ENCODE results near the gene FAM72B. TPM values are rescaled to one million over a fixed set of nuclear protein-coding genes. Genes with fewer than 3 reads are reported as not detected.
"Not testable (repeated sequence)": the region's sequence is repeated elsewhere in the genome, so short reads cannot be mapped to it uniquely, and the experiment has no call there.

The FAM72B gene
- total and polyA plus RNA-seq, 10 of the 15 experiments (the other 5 are each of a cell fraction or from before 2014, with no cell fraction given), result 7.3 to 37.8 (median 17.5) TPM

DNA sequence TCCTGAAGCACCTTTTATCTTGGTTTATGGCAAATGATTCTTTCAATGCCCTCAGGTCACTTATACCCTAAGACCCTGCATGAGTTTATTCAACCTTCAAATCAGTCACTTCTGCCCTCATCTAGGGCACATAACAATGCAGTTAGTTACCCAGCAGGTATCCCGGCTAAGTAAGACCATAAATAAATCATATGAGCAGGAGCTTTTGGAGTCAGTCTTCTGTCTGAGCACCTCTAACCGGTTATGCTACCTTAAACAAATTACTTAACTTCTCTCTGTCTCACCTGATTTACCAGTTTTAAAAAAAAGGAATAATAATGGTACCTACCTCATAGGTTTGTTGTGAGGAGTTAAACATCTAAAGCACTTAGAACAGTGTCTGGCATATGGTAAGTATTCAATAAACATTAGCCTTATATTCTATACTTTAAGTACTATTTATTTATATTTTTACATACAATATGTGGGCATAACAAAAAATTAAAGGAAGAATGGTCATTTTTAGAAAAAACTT is 16.9 kb downstream of the FAM72B start:
- H3K4me1 ChIP-seq (ENCODE audit: control insufficient read depth, insufficient read depth, low read length); BruUV-seq (replicated peaks); H3K9me3 ChIP-seq (replicated peaks; ENCODE audit: control insufficient read depth, insufficient read depth, low read length); intact Hi-C loops (cut with micrococcal nuclease; ENCODE audit: unreplicated experiment); POLR2A ChIA-PET; H3K4me3 ChIP-seq; in situ Hi-C loops (cut with MboI); CTCF ChIA-PET; H2AFZ ChIP-seq (ENCODE audit: control insufficient read depth, low read depth, low read length); H4K20me1 ChIP-seq (ENCODE audit: control insufficient read depth, insufficient read depth); RAD21 ChIA-PET (ENCODE audit: unreplicated experiment); ATAC-seq; H3K27ac ChIP-seq (ENCODE audit: control insufficient read depth, insufficient read depth); H3K4me2 ChIP-seq (ENCODE audit: control insufficient read depth, insufficient read depth); SMC1A ChIA-PET (ENCODE audit: uncharacterized antibody, unreplicated experiment); H3K36me3 ChIP-seq (ENCODE audit: control insufficient read depth in 2 of 2, insufficient read depth in 2 of 2, low read length in 1 of 2); H3K9ac ChIP-seq (ENCODE audit: control insufficient read depth, insufficient read depth, low read length); DNase-seq (ENCODE audit: low read depth, low spot score); H3K27me3 ChIP-seq (replicated peaks in 1 of 2; ENCODE audit: control insufficient read depth in 2 of 2, insufficient read depth in 2 of 2, low read length in 1 of 2); FAIRE-seq; H3K79me2 ChIP-seq (ENCODE audit: control insufficient read depth, insufficient read depth, low read length): not testable (repeated sequence)
- WGBS (ENCODE audit: insufficient coverage, insufficient replicate concordance, low lambda C conversion rate, missing lambda C conversion rate), result 100% methylated on average over 2 of the region's 2 CpGs

DNA sequence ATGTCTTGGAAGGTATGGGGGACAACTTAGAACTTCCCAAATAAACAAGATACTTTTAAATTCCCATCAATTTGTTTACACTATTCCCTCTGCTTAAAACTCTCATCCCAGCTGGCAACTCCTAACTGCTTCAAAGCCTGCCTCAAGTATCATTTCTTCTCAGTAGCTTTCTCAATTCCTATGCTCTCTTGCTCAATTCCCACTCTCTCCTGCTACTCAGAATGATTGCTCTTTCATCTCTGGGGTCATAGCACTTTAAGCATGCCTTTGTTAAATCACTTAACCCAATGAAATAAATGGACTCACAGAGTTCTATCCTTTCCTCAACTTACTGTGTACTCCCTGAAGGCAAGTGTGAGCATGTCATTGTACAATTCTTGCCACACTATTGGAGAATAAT is 18.8 kb downstream of the FAM72B start:
- intact Hi-C loops (cut with micrococcal nuclease; ENCODE audit: unreplicated experiment); H4K20me1 ChIP-seq (ENCODE audit: control insufficient read depth, insufficient read depth); H3K4me1 ChIP-seq (ENCODE audit: control insufficient read depth, insufficient read depth, low read length); BruUV-seq (replicated peaks); FAIRE-seq; DNase-seq (ENCODE audit: low read depth, low spot score); POLR2A ChIA-PET; ATAC-seq; H3K4me3 ChIP-seq; H3K4me2 ChIP-seq (ENCODE audit: control insufficient read depth, insufficient read depth); H3K79me2 ChIP-seq (ENCODE audit: control insufficient read depth, insufficient read depth, low read length); H3K36me3 ChIP-seq (ENCODE audit: control insufficient read depth in 2 of 2, insufficient read depth in 2 of 2, low read length in 1 of 2); in situ Hi-C loops (cut with MboI); H3K9me3 ChIP-seq (replicated peaks; ENCODE audit: control insufficient read depth, insufficient read depth, low read length); CTCF ChIA-PET; H3K9ac ChIP-seq (ENCODE audit: control insufficient read depth, insufficient read depth, low read length); SMC1A ChIA-PET (ENCODE audit: uncharacterized antibody, unreplicated experiment); H3K27me3 ChIP-seq (replicated peaks in 1 of 2; ENCODE audit: control insufficient read depth in 2 of 2, insufficient read depth in 2 of 2, low read length in 1 of 2); RAD21 ChIA-PET (ENCODE audit: unreplicated experiment); H3K27ac ChIP-seq (ENCODE audit: control insufficient read depth, insufficient read depth); H2AFZ ChIP-seq (ENCODE audit: control insufficient read depth, low read depth, low read length): not testable (repeated sequence)

DNA sequence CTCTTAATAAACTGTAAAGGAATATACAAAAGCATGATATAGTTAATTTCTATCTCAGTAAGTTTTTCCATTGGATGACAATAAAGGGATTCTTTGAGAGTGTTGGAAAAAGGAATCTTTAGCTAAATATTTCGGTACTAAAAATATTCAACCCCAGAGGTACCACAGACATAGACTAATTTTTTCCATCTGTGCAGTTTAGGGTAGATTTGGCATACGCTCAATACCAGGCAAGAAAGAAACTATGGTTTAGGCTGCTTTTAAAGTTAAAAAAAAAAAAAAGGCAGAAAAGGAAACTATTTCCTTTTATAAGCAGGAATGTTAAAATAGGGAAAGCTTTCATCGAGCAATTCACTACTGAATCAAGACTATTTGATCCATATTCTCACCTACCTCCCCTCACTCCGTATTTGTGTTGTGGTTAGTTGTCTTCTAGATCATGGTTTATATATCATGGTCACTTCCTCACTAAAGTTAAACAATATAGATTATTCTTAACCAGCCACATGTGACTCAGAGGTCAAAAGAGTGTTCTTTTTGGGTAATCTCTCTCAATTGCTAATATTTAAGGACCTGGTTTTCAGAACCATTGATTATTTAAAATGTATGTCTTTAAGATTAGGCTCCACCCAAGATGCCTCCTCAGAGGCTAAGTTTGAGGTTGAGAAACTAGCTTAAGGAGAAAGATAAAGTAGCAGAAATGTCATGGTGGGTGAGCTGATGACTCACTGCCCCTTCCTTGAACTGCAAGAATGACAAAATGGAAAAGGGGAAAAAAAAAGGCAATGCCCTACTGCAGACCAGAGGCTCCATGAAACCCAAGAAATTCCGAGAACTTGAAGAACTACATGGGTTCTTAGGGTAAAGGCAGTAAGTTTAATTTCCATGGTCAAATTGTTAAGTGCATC is 20.0 kb downstream of the FAM72B start:
- H4K20me1 ChIP-seq (ENCODE audit: control insufficient read depth, insufficient read depth); H3K27me3 ChIP-seq (replicated peaks in 1 of 2; ENCODE audit: control insufficient read depth in 2 of 2, insufficient read depth in 2 of 2, low read length in 1 of 2); DNase-seq (ENCODE audit: low read depth, low spot score); H3K79me2 ChIP-seq (ENCODE audit: control insufficient read depth, insufficient read depth, low read length); in situ Hi-C loops (cut with MboI); H3K9me3 ChIP-seq (replicated peaks; ENCODE audit: control insufficient read depth, insufficient read depth, low read length); H3K4me3 ChIP-seq; CTCF ChIA-PET; FAIRE-seq; H3K4me2 ChIP-seq (ENCODE audit: control insufficient read depth, insufficient read depth); ATAC-seq; H3K36me3 ChIP-seq (ENCODE audit: control insufficient read depth in 2 of 2, insufficient read depth in 2 of 2, low read length in 1 of 2); SMC1A ChIA-PET (ENCODE audit: uncharacterized antibody, unreplicated experiment); H2AFZ ChIP-seq (ENCODE audit: control insufficient read depth, low read depth, low read length); H3K4me1 ChIP-seq (ENCODE audit: control insufficient read depth, insufficient read depth, low read length); intact Hi-C loops (cut with micrococcal nuclease; ENCODE audit: unreplicated experiment); H3K27ac ChIP-seq (ENCODE audit: control insufficient read depth, insufficient read depth); H3K9ac ChIP-seq (ENCODE audit: control insufficient read depth, insufficient read depth, low read length); POLR2A ChIA-PET; BruUV-seq (replicated peaks); RAD21 ChIA-PET (ENCODE audit: unreplicated experiment): not testable (repeated sequence)
- 94% methylated on average over 1 of the region's 5 CpGs for WGBS (ENCODE audit: insufficient coverage, insufficient replicate concordance, low lambda C conversion rate, missing lambda C conversion rate)

- RAD21 ChIA-PET (ENCODE audit: unreplicated experiment); H3K36me3 ChIP-seq (ENCODE audit: control insufficient read depth in 2 of 2, insufficient read depth in 2 of 2, low read length in 1 of 2); intact Hi-C loops (cut with micrococcal nuclease; ENCODE audit: unreplicated experiment); DNase-seq (ENCODE audit: low read depth, low spot score); POLR2A ChIA-PET; H3K4me3 ChIP-seq; BruUV-seq (replicated peaks); H3K9ac ChIP-seq (ENCODE audit: control insufficient read depth, insufficient read depth, low read length); H3K27me3 ChIP-seq (replicated peaks in 1 of 2; ENCODE audit: control insufficient read depth in 2 of 2, insufficient read depth in 2 of 2, low read length in 1 of 2); CTCF ChIA-PET; H3K27ac ChIP-seq (ENCODE audit: control insufficient read depth, insufficient read depth); H3K4me2 ChIP-seq (ENCODE audit: control insufficient read depth, insufficient read depth); in situ Hi-C loops (cut with MboI); H3K79me2 ChIP-seq (ENCODE audit: control insufficient read depth, insufficient read depth, low read length); H3K9me3 ChIP-seq (replicated peaks; ENCODE audit: control insufficient read depth, insufficient read depth, low read length); H3K4me1 ChIP-seq (ENCODE audit: control insufficient read depth, insufficient read depth, low read length); SMC1A ChIA-PET (ENCODE audit: uncharacterized antibody, unreplicated experiment); FAIRE-seq; ATAC-seq; H4K20me1 ChIP-seq (ENCODE audit: control insufficient read depth, insufficient read depth); H2AFZ ChIP-seq (ENCODE audit: control insufficient read depth, low read depth, low read length): not testable (repeated sequence)
- 87% methylated on average over 3 of the region's 6 CpGs for WGBS (ENCODE audit: insufficient coverage, insufficient replicate concordance, low lambda C conversion rate, missing lambda C conversion rate)
Measured at GRCh38 chr1:121161199-121161901, 22.8 kb downstream of the FAM72B start.
